Endothelial cell of umbilical vein (primary cell): ENCODE data around the gene RAB25. TPM values are rescaled to one million over a fixed set of nuclear protein-coding genes. Genes with fewer than 3 reads are reported as not detected.
A peak's percentile ranks its signal among the peaks of the same experiment; 100 is the strongest.

Experiments used
- BruUV-seq: library from RNA; stranded (reverse); fragments of 400-500 nt; replicated peaks from 2 replicates; lab custom pipeline; 2021; lab: Mats Ljungman, UMichigan
- CTCF ChIA-PET: fragments of 300-600, 350-600 bp; sonication (Branson Sonifier 250); formaldehyde crosslinking; loops from one replicate; lab custom pipeline; 2021; ENCODE audit warnings: antibody characterized with exemption, inconsistent platforms; lab: Charles Lee
- POLR2A ChIA-PET: fragments of 300-600, 350-600 bp; sonication (Branson Sonifier 250); formaldehyde crosslinking; loops from one replicate; lab custom pipeline; 2021; ENCODE audit warnings: antibody characterized with exemption, inconsistent platforms; lab: Charles Lee
- DNase-seq: peaks from one replicate; pipeline ENCODE4 v3.0.0-alpha.2; 2011; ENCODE audit warnings: low read depth, low spot score
- FAIRE-seq: peaks from 2 replicates; lab custom pipeline; 2011; peaks lifted over from hg19 to GRCh38; lab: Jason Lieb, UNC
- H2AFZ ChIP-seq: 2 replicates; pipeline ENCODE4 v1.6.0; 2012; ENCODE audit warnings: low read depth, low read length, control low read depth, inconsistent platforms
- H3K27ac ChIP-seq: 2 replicates; pipeline ENCODE4 v1.5.1; 2011; ENCODE audit warnings: low read depth, mild to moderate bottlenecking, control low read depth, low read length, moderate library complexity; ENCODE audit not compliant: insufficient read depth
- H3K27me3 ChIP-seq, 2 experiments: 2 replicates each; pipeline versions ENCODE4 v1.6.0 to v1.6.1; 2011; ENCODE audit warnings: low read length in 2 of 2, mixed read lengths in 1 of 2; ENCODE audit not compliant: control insufficient read depth in 2 of 2, insufficient read depth in 2 of 2
- H3K36me3 ChIP-seq, 2 experiments: 2 replicates in 1 of 2; 3 replicates in 1 of 2; pipeline ENCODE4 v1.5.1; 2011; ENCODE audit warnings: low read length in 2 of 2, mild to moderate bottlenecking in 1 of 2, moderate library complexity in 1 of 2; ENCODE audit not compliant: control insufficient read depth in 2 of 2, insufficient read depth in 2 of 2; ENCODE audit errors: extremely low read depth in 1 of 2
- H3K4me1 ChIP-seq: 3 replicates; pipeline ENCODE4 v1.5.1; 2011; ENCODE audit warnings: mild to moderate bottlenecking, low read length; ENCODE audit not compliant: control insufficient read depth, insufficient read depth; ENCODE audit errors: extremely low read depth
- H3K4me2 ChIP-seq: 2 replicates; pipeline ENCODE4 v1.6.1; 2011; ENCODE audit warnings: low read length, control low read depth, mixed read lengths; ENCODE audit not compliant: insufficient read depth
- H3K4me3 ChIP-seq, 3 experiments: fragments of 200-600 bp in 1 of 3; sonication (generic), shearing (Covaris generic) in 1 of 3; replicated peaks in 1 of 3; 2 replicates each; pipeline ENCODE4 v1.5.1; 2011 to 2016; ENCODE audit warnings: control low read depth in 3 of 3, low read length in 3 of 3, mild to moderate bottlenecking in 2 of 3, inconsistent platforms in 1 of 3, low read depth in 1 of 3, moderate library complexity in 1 of 3; ENCODE audit not compliant: insufficient read depth in 1 of 3
- H3K79me2 ChIP-seq: 2 replicates; pipeline ENCODE4 v1.6.0; 2012; ENCODE audit warnings: low read length, inconsistent platforms; ENCODE audit not compliant: control insufficient read depth, insufficient read depth
- H3K9ac ChIP-seq: replicated peaks from 2 replicates; pipeline ENCODE3; 2011; ENCODE audit warnings: low read length, control low read depth; ENCODE audit not compliant: insufficient read depth; ENCODE audit errors: extremely low read depth
- H3K9me1 ChIP-seq: replicated peaks from 3 replicates; pipeline ENCODE4 v1.6.0; 2011; ENCODE audit warnings: mild to moderate bottlenecking, low read length; ENCODE audit not compliant: control insufficient read depth, insufficient read depth; ENCODE audit errors: extremely low read depth
- H3K9me3 ChIP-seq: replicated peaks from 2 replicates; pipeline ENCODE4 v1.5.1; 2012; ENCODE audit warnings: low read length, inconsistent platforms; ENCODE audit not compliant: control insufficient read depth, insufficient read depth
- H4K20me1 ChIP-seq: replicated peaks from 2 replicates; pipeline ENCODE3; 2011; ENCODE audit warnings: mild to moderate bottlenecking, low read length; ENCODE audit not compliant: control insufficient read depth, insufficient read depth; ENCODE audit errors: extremely low read depth
- EZH2 ChIP-seq: IDR thresholded peaks from 2 replicates; pipeline ENCODE4 v1.6.1; 2012; ENCODE audit warnings: borderline replicate concordance, low read depth, mild to moderate bottlenecking, moderate library complexity, low read length, inconsistent platforms; ENCODE audit not compliant: severe bottlenecking
- FOS ChIP-seq: IDR thresholded peaks from 2 replicates; pipeline ENCODE4 v1.6.1; 2011; ENCODE audit warnings: mild to moderate bottlenecking, low read length, moderate library complexity, borderline replicate concordance; ENCODE audit not compliant: insufficient read depth
- GATA2 ChIP-seq: IDR thresholded peaks from 2 replicates; pipeline ENCODE4 v1.7.0; 2011; ENCODE audit warnings: low read depth, mild to moderate bottlenecking, moderate library complexity, mixed read lengths, low read length; ENCODE audit not compliant: insufficient read length, insufficient read depth
- JUN ChIP-seq: IDR thresholded peaks from 2 replicates; pipeline ENCODE4 v1.6.1; 2011; ENCODE audit warnings: borderline replicate concordance, low read depth; ENCODE audit not compliant: insufficient read length, insufficient read depth
- MYC ChIP-seq: IDR thresholded peaks from one replicate; pipeline ENCODE4 v1.6.1; 2011; ENCODE audit warnings: mild to moderate bottlenecking, low read depth, low read length
- POLR2A ChIP-seq: IDR thresholded peaks from 2 replicates; pipeline ENCODE4 v1.6.1; 2012; ENCODE audit warnings: low read depth, mild to moderate bottlenecking, control low read depth, low read length
- POLR2AphosphoS5 ChIP-seq: IDR thresholded peaks from 2 replicates; pipeline ENCODE4 v1.6.1; 2012; ENCODE audit warnings: low read depth, mild to moderate bottlenecking, control low read depth, low read length, moderate library complexity; ENCODE audit not compliant: insufficient read depth
- dilution Hi-C: fragments of 300-500 bp; cut with MboI; formaldehyde crosslinking; loops from one replicate; pipeline ENCODE4 v1.15.0; 2019; ENCODE audit warnings: low sequenced_read_pairs; ENCODE audit not compliant: extremely low pct_ligation_motif_present
- intact Hi-C: fragments of 100-400 bp; cut with micrococcal nuclease; formaldehyde crosslinking; loops from one replicate; pipeline ENCODE4 v1.10.0; 2022
- polyA plus RNA-seq, 4 experiments: library from polyadenylated mRNA; depleted of rRNA in 3 of 4; stranded (reverse) in 3 of 4; unstranded in 1 of 4; fragments of >200 nt; gene quantifications; 2 replicates each; pipeline versions ENCODE4 v1.2.1 to v1.2.3, GENCODE V29; 2011 to 2012; ENCODE audit warnings: missing spikeins in 1 of 4
- total RNA-seq: library from RNA; stranded (reverse); gene quantifications from 2 replicates; pipeline ENCODE4 v1.2.3, GENCODE V29; 2021
- TF ChIP-seq, protein P1 (sequence below): IDR thresholded peaks from 2 replicates; pipeline ENCODE4 v1.6.1; 2011; ENCODE audit not compliant: insufficient read depth, insufficient read length
- TF ChIP-seq, protein P2 (sequence below), 2 donors: IDR thresholded peaks; 1 replicate in 1 of 2; 2 replicates in 1 of 2; pipeline ENCODE4 v1.5.1; 2011; ENCODE audit warnings: low read length in 2 of 2, mild to moderate bottlenecking in 2 of 2, moderate library complexity in 2 of 2, control low read depth in 1 of 2, inconsistent platforms in 1 of 2, low read depth in 1 of 2; ENCODE audit not compliant: insufficient read depth in 1 of 2; ENCODE audit errors: extremely low read depth in 1 of 2

The RAB25 gene
- total and polyA plus RNA-seq, 2 donors (not counting 3 experiments of a cell fraction or from before 2014, with no cell fraction given): not detected

DNA sequence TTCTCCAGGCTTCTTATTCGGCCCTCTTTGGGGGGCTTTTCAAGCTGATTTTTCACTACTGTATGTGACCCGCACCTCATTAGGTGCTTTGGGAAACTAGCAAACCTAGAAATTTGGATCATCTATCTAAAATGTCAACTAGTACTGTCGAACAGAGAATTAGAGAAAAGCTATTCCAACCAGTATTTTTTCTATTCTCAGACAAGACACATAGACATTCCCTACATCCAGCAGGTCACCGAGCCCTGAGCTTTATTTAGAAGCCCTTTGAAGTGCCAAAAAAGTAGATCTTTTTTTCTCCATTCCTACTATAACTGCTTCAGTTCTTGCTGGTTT is 39.9 kb upstream of the RAB25 start:
- Histone ChIP-seq H2AFZ (peak overlapping the region; percentile 71), H3K79me2 (peaks cover 30% of the 10 kb centered on the region), H4K20me1 (no peaks in the 10 kb centered on the region), H3K4me1 (peaks cover 10% of the 10 kb centered on the region), H3K9me1 (no peaks in the 10 kb centered on the region), H3K27me3 (no peaks in the 10 kb centered on the region), H3K4me2 (peak overlapping the region; percentile 64), H3K4me3 (peak overlapping the region in 1 of 3 experiments; percentile 78), H3K9me3 (no peaks in the 10 kb centered on the region), H3K27ac (no peak overlapping the region), H3K9ac (peak overlapping the region; percentile 60), H3K36me3 (peaks cover 3 to 11% of the 10 kb centered on the region in 2 experiments)
- no peak for FAIRE-seq
- CTCF ChIA-PET: interaction anchor here (1.1 to 3.7 kb wide), 6 partner anchors 15 to 204 kb away, joined by 3 to 16 read pairs (median 4); no protein-coding TSS in a partner anchor
- no peak for DNase-seq
- TF ChIP-seq, protein P1, sequence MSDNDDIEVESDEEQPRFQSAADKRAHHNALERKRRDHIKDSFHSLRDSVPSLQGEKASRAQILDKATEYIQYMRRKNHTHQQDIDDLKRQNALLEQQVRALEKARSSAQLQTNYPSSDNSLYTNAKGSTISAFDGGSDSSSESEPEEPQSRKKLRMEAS: no peak
- TF ChIP-seq JUN: no peak
- TF ChIP-seq MYC: no peak
- TF ChIP-seq EZH2: no peak
- no peak for TF ChIP-seq POLR2A
- TF ChIP-seq, protein P2, sequence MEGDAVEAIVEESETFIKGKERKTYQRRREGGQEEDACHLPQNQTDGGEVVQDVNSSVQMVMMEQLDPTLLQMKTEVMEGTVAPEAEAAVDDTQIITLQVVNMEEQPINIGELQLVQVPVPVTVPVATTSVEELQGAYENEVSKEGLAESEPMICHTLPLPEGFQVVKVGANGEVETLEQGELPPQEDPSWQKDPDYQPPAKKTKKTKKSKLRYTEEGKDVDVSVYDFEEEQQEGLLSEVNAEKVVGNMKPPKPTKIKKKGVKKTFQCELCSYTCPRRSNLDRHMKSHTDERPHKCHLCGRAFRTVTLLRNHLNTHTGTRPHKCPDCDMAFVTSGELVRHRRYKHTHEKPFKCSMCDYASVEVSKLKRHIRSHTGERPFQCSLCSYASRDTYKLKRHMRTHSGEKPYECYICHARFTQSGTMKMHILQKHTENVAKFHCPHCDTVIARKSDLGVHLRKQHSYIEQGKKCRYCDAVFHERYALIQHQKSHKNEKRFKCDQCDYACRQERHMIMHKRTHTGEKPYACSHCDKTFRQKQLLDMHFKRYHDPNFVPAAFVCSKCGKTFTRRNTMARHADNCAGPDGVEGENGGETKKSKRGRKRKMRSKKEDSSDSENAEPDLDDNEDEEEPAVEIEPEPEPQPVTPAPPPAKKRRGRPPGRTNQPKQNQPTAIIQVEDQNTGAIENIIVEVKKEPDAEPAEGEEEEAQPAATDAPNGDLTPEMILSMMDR (IDR thresholded peaks at IDR 0.05; ENCODE audit: extremely low read depth in 1 of 2, insufficient read depth in 1 of 2, low read depth in 1 of 2, low read length in 2 of 2): no peak
- no peak for TF ChIP-seq FOS
- no peak for TF ChIP-seq GATA2
- no peak for TF ChIP-seq POLR2AphosphoS5
- BruUV-seq: no TSS peak
- POLR2A ChIA-PET: no interaction called here
- dilution Hi-C loops (no loop called here), intact Hi-C loops (loop anchor here (1.0 kb wide), 1 partner anchor 33 kb away; the partner anchor contains the start of gene LAMTOR2)
